Omental fat pad (tissue), 4 donors: ENCODE measurements around the gene RUFY3. TPM values are rescaled to one million over a fixed set of nuclear protein-coding genes. Genes with fewer than 3 reads are reported as not detected.
"Not testable (repeated sequence)": the region's sequence is repeated elsewhere in the genome, so short reads cannot be mapped to it uniquely, and the experiment has no call there.

Experiments used
- ATAC-seq: fragments of 150-250 bp; one replicate; pipeline ENCODE4 v1.9.1; 2016; ENCODE audit warnings: mild to moderate bottlenecking, moderate library complexity; ENCODE audit not compliant: low FRiP score
- DNase-seq: peaks from one replicate; pipeline ENCODE4 v3.0.0-alpha.2; 2019; ENCODE audit warnings: low spot score
- CTCF ChIP-seq, 3 donors: fragments of 450-650 bp; IDR thresholded peaks; one replicate each; pipeline ENCODE4 v1.5.1; 2016 to 2017; ENCODE audit warnings: antibody characterized with exemption in 3 of 3, mild to moderate bottlenecking in 3 of 3, moderate library complexity in 2 of 3
- total RNA-seq, 4 donors: library from RNA; depleted of rRNA; stranded (reverse); fragments of >200 nt; gene quantifications; one replicate each; pipeline ENCODE4 v1.1.0, GENCODE V29; 2016

The RUFY3 gene
- total RNA-seq, 4 donors from 2014 or later: 34.2 to 92.8 (median 64.0) TPM

DNA sequence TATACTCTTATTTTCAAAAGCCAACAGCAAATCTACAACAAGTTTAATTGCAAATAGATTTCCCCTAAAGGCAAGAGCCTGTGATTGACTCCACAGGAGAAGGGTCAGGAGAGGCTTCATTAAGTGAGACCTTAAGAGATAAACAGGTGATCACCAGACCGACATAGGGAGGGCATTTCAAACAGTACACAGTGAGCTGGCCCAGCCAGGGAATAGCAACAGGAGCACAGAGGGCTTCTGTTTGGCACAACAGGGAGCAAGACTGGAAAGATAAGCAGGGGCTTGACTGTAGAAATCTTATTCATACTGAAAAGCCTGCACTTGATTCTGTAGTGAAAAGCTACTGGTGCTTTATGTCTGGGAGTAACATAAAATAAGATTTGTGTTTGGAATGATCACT is 3.9 kb downstream of the RUFY3 start:
- ATAC-seq: no peak
- no peak for TF ChIP-seq CTCF (IDR thresholded peaks at IDR 0.05)
- DNase-seq: no peak

- ATAC-seq, DNase-seq: not testable (repeated sequence)
These were observed 4.8 kb downstream of the RUFY3 start for GRCh38 chr4:70726515-70726914.

DNA sequence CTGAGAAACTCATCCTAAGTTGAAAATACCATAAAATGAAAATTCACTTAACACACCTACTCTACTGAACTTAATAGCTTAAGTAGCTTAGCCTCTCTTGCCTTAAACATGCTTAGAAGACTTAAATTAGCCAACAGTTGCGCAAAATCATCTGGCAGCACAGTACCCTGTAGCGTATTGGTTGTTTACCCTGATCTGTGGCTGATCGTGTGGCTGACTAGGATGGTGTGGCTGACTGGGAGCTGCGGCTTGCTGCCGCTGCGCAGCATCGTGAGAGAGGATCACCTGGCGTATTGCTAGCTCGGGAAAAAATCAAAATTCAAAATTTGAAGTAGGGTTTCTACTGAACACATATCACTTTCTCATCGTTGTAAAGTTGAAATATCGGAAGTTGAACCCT is 6.3 kb downstream of the RUFY3 start:
- no peak for ATAC-seq
- no peak for TF ChIP-seq CTCF (IDR thresholded peaks at IDR 0.05)
- no peak for DNase-seq

GRCh38 chr4:70732878-70733277 is 11.1 kb downstream of the RUFY3 start:
- not testable (repeated sequence) for DNase-seq, ATAC-seq

GRCh38 chr4:70734168-70734954 is 12.6 kb downstream of the RUFY3 start:
- peak; percentile 79 for ATAC-seq

GRCh38 chr4:70734971-70735370 is 13.2 kb downstream of the RUFY3 start:
- DNase-seq: no peak
- no peak for TF ChIP-seq CTCF (IDR thresholded peaks at IDR 0.05)
- ATAC-seq: peak; percentile 56

More at GRCh38 chr4:70734168-70734954, 12.6 kb downstream of the RUFY3 start:
- no peak for DNase-seq
- TF ChIP-seq CTCF (IDR thresholded peaks at IDR 0.05): no peak

DNA sequence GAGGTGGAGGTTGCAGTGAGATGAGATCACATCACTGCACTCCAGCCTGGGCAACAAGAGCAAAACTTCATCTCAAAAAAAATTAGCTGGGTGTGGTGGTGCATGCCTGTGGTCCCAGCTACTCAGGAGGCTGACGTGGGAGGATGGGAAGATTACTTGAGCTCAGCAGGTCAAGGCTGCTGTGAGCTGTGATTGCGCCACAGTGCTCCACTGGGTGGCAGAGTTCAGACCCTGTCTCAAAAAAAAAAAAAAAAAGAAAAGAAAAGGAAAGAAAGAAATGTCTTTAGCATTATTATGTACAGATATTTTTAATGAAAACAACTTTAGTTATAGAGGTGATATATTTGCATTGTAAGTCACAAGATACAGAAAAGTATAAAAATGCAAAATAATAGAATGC is 14.2 kb downstream of the RUFY3 start:
- DNase-seq: not testable (repeated sequence)

DNA sequence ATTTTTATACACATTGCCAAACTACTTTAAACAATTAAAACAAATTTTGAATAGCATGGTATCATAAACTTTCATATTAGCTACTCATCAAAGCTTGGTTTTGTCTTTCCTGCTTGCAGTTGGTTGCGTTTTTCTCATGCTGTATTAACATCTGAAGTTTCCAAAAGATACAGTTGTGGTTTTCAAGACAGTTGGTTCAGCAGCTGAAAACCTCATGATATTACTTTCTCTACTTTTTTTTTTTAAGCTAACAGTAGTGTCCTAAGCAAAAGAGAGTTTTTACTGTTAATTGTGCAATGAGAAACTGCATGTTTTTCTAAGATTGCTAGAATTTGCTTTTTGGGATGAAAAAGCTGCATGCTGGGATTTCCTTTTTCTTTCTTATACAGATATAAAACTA is 15.2 kb downstream of the RUFY3 start:
- DNase-seq (no peak), ATAC-seq (no peak)
- TF ChIP-seq CTCF (IDR thresholded peaks at IDR 0.05): no peak

More for the DNA sequence above, 14.2 kb downstream of the RUFY3 start:
- ATAC-seq: not testable (repeated sequence)
